Panc1 (cell line): ENCODE data around the gene PSMB8.

Experiments used
- CTCF ChIP-seq: fragments of 450-650 bp; IDR thresholded peaks from 2 replicates; pipeline ENCODE4 v1.5.1; 2017; ENCODE audit warnings: mild to moderate bottlenecking
- POLR2AphosphoS5 ChIP-seq: IDR thresholded peaks from 2 replicates; pipeline ENCODE4 v1.6.1; 2012; ENCODE audit warnings: mild to moderate bottlenecking, low read depth, low read length, moderate library complexity
- SIN3A ChIP-seq: IDR thresholded peaks from 2 replicates; pipeline ENCODE4 v1.6.1; 2012; ENCODE audit warnings: low read depth, mild to moderate bottlenecking, low read length, moderate library complexity, borderline replicate concordance; ENCODE audit not compliant: insufficient read depth
- TCF7L2 ChIP-seq: IDR thresholded peaks from 2 replicates; pipeline ENCODE4 v1.6.1; 2011; ENCODE audit warnings: mild to moderate bottlenecking, low read depth, low read length, inconsistent platforms
- TF ChIP-seq, protein P1 (sequence below), 2 experiments: IDR thresholded peaks; 2 replicates each; pipeline ENCODE4 v1.6.1; 2011 to 2012; ENCODE audit warnings: low read depth in 2 of 2, control low read depth in 1 of 2, low read length in 1 of 2, mild to moderate bottlenecking in 1 of 2, moderate library complexity in 1 of 2; ENCODE audit not compliant: insufficient read depth in 1 of 2

GRCh38 chr6:32815115-32815514 lies 28.7 kb downstream of the PSMB8 start:
- no peak for TF ChIP-seq CTCF
- TF ChIP-seq, protein P1, sequence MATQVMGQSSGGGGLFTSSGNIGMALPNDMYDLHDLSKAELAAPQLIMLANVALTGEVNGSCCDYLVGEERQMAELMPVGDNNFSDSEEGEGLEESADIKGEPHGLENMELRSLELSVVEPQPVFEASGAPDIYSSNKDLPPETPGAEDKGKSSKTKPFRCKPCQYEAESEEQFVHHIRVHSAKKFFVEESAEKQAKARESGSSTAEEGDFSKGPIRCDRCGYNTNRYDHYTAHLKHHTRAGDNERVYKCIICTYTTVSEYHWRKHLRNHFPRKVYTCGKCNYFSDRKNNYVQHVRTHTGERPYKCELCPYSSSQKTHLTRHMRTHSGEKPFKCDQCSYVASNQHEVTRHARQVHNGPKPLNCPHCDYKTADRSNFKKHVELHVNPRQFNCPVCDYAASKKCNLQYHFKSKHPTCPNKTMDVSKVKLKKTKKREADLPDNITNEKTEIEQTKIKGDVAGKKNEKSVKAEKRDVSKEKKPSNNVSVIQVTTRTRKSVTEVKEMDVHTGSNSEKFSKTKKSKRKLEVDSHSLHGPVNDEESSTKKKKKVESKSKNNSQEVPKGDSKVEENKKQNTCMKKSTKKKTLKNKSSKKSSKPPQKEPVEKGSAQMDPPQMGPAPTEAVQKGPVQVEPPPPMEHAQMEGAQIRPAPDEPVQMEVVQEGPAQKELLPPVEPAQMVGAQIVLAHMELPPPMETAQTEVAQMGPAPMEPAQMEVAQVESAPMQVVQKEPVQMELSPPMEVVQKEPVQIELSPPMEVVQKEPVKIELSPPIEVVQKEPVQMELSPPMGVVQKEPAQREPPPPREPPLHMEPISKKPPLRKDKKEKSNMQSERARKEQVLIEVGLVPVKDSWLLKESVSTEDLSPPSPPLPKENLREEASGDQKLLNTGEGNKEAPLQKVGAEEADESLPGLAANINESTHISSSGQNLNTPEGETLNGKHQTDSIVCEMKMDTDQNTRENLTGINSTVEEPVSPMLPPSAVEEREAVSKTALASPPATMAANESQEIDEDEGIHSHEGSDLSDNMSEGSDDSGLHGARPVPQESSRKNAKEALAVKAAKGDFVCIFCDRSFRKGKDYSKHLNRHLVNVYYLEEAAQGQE (IDR thresholded peaks at IDR 0.05; ENCODE audit: insufficient read depth in 1 of 2, low read depth in 2 of 2, low read length in 1 of 2): no peak
- no peak for TF ChIP-seq POLR2AphosphoS5
- no peak for TF ChIP-seq TCF7L2
- TF ChIP-seq SIN3A: no peak
